ENCODE results near the gene HOXA6.

HOXA6 gene

DNA sequence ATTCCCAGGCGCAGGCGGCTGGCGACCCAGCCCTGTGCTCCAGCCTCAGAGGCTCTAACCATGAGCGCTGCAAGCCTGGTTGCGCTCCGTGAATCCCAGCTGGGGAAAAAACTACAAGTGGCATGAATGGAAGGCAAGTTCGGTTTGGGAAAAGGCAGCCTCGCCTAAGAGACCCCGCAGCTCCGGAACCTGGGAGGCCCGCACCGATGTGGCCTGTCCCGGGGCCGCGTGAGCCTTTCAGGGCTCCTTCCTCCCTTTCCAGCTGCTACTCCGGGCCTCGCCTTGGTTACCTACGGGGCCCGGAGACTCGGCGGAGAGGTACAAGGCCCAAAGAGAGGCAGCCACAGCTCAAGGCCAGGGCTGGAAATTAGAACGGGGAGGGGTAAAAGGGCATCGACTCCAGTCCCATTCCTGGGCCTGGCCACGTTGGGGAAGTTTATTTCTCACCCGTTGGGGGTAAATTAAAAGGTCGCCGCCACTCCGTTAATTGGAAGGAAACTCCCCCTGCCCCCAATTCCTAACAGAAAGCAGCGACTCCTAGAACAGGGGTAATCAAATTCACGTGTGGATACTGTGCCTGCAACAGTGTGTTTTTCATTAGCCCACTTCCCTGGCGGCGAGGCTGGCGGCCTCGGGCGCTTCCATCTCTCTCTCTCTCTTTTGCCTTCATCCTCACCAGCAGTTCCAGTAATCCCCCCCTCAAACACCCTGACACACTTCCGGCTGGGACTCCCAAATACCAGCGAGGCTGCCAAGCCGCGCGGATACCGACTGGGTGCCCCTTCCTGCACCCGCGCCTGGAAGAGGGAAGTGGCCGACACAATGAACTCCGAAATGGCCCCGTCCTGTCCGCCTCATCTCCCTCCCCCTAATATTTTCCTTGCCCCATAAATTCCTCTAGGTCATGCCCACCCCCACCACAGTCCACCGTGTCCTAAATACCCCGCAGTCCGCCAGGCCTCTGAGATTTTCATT, 19.2 kb upstream of the HOXA6 start:
- Histone ChIP-seq H3K4me1 (ENCODE audit: insufficient read depth, low read length) (peaks cover 3% of the 10 kb centered on the region), H3K4me3 (ENCODE audit: low read length) (no peak overlapping the region), H3K27me3 (ENCODE audit: insufficient read depth, low read length) (peaks cover 99% of the 10 kb centered on the region), H3K36me3 (ENCODE audit: insufficient read depth, low read length) (no peaks in the 10 kb centered on the region), H2AFZ (ENCODE audit: low read depth, low read length) (no peak overlapping the region), H3K9me3 (ENCODE audit: low read length) (no peaks in the 10 kb centered on the region)

GRCh38 chr7:27165996-27166530, 18.5 kb upstream of the HOXA6 start:
- Histone ChIP-seq H3K9me3 (ENCODE audit: low read length) (no peaks in the 10 kb centered on the region), H3K36me3 (ENCODE audit: insufficient read depth, low read length) (no peaks in the 10 kb centered on the region), H3K4me1 (ENCODE audit: insufficient read depth, low read length) (peaks cover 5% of the 10 kb centered on the region), H3K4me3 (ENCODE audit: low read length) (no peak overlapping the region), H3K27me3 (ENCODE audit: insufficient read depth, low read length) (peaks cover 96% of the 10 kb centered on the region), H2AFZ (ENCODE audit: low read depth, low read length) (no peak overlapping the region)

- Histone ChIP-seq H3K4me1 (ENCODE audit: insufficient read depth, low read length) (peaks cover 6% of the 10 kb centered on the region), H3K9me3 (ENCODE audit: low read length) (no peaks in the 10 kb centered on the region), H2AFZ (ENCODE audit: low read depth, low read length) (no peak within 1 kb of the TSS), H3K27me3 (ENCODE audit: insufficient read depth, low read length) (peaks cover 93% of the 10 kb centered on the region), H3K36me3 (ENCODE audit: insufficient read depth, low read length) (no peaks in the 10 kb centered on the region), H3K4me3 (ENCODE audit: low read length) (no peak within 1 kb of the TSS)
Measured at GRCh38 chr7:27165089-27165995, 17.8 kb upstream of the HOXA6 start, which contains the start of gene HOXA9. HOXA9 (minus strand) TSS chr7:27165537; CDS start chr7:27165457, 80 bp downstream.

DNA sequence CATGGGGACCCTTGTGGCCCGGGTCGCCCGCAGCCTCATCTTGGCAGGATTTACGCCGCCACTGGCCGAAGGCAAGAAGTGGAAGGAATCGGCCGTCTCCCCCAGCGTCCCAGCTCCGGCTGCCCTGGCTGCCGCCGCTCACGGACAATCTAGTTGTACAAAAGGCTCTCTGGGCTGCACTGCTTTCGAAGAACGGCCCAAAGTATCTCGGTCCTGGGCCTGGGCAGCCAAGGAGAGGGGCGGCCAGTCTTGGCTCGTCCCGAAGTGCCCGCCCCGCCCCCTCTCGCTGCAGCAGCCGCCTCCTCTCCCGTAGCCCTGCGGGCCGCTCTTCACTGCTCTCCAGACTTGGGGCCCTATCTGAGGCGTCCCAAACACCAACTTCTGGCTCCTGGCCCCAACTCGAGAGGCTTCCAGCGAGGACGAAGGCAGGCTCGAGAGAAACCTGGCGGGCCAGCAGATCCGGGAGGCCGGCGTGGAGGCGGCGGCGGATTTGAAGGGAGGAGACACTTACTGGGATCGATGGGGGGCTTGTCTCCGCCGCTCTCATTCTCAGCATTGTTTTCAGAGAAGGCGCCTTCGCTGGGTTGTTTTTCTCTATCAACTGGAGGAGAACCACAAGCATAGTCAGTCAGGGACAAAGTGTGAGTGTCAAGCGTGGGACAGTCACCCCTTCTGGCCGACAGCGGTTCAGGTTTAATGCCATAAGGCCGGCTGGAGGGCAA, 17.0 kb upstream of the HOXA6 start:
- Histone ChIP-seq H2AFZ (ENCODE audit: low read depth, low read length) (no peak overlapping the region), H3K36me3 (ENCODE audit: insufficient read depth, low read length) (no peaks in the 10 kb centered on the region), H3K9me3 (ENCODE audit: low read length) (no peaks in the 10 kb centered on the region), H3K4me3 (ENCODE audit: low read length) (no peak overlapping the region), H3K27me3 (ENCODE audit: insufficient read depth, low read length) (peaks cover 93% of the 10 kb centered on the region), H3K4me1 (ENCODE audit: insufficient read depth, low read length) (peaks cover 3% of the 10 kb centered on the region)

DNA sequence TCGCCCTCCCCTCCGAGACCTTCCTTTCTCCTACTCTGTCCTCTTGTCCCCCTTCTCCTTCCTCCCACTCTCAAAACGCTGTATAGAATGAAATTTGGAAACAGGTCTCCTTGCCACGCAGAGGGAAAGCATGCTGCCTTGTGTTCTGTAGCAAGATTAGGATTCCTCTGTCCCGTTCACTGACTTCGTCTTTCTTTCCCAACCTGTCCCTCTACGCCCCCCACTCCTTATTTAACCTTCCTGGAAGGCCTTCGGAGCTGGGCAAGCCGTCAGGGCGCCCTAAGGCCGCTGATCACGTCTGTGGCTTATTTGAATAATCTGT, 16.4 kb upstream of the HOXA6 start:
- Histone ChIP-seq H3K27me3 (ENCODE audit: insufficient read depth, low read length) (peaks cover 93% of the 10 kb centered on the region), H2AFZ (ENCODE audit: low read depth, low read length) (no peak overlapping the region), H3K36me3 (ENCODE audit: insufficient read depth, low read length) (no peaks in the 10 kb centered on the region), H3K4me1 (ENCODE audit: insufficient read depth, low read length) (peaks cover 3% of the 10 kb centered on the region), H3K4me3 (ENCODE audit: low read length) (no peak overlapping the region), H3K9me3 (ENCODE audit: low read length) (peaks cover 4% of the 10 kb centered on the region)

DNA sequence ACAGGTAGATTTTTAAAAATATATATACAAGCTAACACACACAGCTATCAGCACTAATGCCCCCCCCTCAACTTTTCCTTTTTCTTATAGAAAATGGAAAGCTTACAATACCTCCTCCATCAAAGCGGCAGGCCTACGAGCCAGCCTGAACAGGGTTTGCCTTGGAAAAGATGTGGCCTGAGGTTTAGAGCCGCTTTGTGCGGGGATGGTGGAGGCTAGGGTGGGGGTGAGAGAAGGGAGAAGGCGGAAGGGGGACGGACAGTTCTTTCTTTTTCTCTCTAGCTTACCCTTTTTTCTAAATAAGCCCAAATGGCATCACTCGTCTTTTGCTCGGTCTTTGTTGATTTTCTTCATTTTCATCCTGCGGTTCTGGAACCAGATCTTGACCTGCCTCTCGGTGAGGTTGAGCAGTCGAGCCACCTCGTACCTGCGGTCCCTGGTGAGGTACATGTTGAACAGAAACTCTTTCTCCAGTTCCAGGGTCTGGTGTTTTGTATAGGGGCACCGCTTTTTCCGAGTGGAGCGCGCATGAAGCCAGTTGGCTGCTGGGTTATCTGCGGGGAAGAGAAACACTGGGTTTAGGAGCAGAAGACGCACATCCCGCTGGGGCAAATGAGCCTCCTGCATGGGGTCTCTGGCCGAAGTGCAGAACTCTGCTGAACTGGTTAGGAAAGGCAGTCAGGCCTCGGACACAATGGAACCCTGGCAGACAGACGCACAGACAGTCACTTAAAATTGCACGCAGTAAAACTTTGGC, 15.9 kb upstream of the HOXA6 start:
- Histone ChIP-seq H3K4me3 (ENCODE audit: low read length) (no peak overlapping the region), H3K27me3 (ENCODE audit: insufficient read depth, low read length) (peaks cover 93% of the 10 kb centered on the region), H3K9me3 (ENCODE audit: low read length) (peaks cover 8% of the 10 kb centered on the region), H2AFZ (ENCODE audit: low read depth, low read length) (no peak overlapping the region), H3K4me1 (ENCODE audit: insufficient read depth, low read length) (peaks cover 3% of the 10 kb centered on the region), H3K36me3 (ENCODE audit: insufficient read depth, low read length) (no peaks in the 10 kb centered on the region)

DNA sequence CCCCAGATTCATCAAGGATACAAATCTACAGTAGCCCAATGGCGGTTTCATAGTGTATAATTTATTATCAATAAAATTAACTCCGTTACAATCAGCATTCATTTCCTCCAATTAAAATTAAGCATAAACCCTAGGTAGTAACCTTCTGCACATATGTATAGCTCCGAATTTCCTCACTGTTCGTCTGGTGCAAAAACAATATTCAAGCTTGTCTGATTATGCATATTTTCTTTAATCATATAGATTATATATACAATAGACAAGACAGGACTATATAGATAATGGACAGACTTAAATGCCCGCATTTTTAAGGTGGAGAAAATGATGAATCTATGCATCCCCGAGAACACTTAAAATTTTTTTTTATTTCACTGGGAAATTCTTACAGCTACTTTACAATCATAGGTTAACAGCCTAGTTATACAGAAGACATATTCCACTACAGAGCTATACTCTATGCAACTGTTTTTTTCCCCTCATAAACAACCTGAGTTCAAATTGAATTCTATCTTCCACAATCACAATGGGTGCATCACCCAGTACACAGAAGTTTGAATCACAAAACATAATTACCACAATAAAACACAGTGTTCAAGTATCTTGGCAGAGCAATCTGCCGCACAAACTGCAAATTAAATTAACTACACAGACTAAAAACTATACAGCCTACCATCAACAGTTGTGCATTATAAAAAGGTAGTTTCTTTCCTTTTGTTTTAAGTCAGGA, 15.2 kb upstream of the HOXA6 start:
- Histone ChIP-seq H3K27me3 (ENCODE audit: insufficient read depth, low read length) (peaks cover 93% of the 10 kb centered on the region), H3K36me3 (ENCODE audit: insufficient read depth, low read length) (no peaks in the 10 kb centered on the region), H3K9me3 (ENCODE audit: low read length) (peaks cover 10% of the 10 kb centered on the region), H3K4me3 (ENCODE audit: low read length) (no peak overlapping the region), H2AFZ (ENCODE audit: low read depth, low read length) (no peak overlapping the region), H3K4me1 (ENCODE audit: insufficient read depth, low read length) (peaks cover 3% of the 10 kb centered on the region)

DNA sequence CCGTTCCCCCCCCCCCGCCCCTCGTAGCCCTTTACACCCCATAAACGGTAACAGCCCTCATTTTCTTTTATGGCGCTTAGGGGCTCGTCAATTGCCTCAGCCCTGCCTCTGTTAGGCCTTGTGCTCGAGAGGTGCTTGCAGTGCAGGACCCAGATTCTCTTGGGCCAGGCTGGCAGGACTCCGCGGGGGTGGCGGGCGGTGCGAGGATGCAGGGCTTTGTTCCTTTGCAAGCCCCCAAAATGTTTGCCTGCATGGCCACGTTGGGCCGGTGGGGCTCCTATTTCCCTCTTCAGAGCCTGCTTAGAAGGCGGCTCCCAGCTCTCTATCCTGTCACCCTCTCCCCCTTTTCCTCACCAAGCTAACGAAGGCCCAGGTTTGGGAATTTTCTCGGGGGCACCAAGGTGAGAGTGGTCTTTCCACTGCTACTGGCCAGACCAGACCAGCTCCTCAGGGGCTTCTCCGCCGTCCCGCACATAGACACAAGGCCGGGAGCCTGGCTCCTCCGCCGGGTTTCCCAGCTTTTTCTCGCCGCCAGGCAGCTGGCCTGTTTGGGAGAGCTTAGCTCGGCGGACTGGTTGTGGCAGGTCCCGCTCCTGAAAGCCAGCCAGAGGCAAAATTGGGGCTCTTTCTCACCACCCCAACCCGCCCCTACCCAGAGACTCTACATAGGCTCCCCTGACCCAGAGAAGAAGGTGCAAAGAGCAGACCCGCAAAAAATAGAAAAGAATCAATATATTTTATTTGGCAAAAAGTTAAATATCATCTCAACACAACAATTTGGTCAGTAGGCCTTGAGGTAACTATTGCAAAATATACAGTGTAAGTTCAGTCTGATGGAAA, 14.4 kb upstream of the HOXA6 start:
- Histone ChIP-seq H3K9me3 (ENCODE audit: low read length) (peaks cover 10% of the 10 kb centered on the region), H3K4me1 (ENCODE audit: insufficient read depth, low read length) (peaks cover 3% of the 10 kb centered on the region), H3K4me3 (ENCODE audit: low read length) (no peak overlapping the region), H3K27me3 (ENCODE audit: insufficient read depth, low read length) (peaks cover 93% of the 10 kb centered on the region), H2AFZ (ENCODE audit: low read depth, low read length) (no peak overlapping the region), H3K36me3 (ENCODE audit: insufficient read depth, low read length) (no peaks in the 10 kb centered on the region)

DNA sequence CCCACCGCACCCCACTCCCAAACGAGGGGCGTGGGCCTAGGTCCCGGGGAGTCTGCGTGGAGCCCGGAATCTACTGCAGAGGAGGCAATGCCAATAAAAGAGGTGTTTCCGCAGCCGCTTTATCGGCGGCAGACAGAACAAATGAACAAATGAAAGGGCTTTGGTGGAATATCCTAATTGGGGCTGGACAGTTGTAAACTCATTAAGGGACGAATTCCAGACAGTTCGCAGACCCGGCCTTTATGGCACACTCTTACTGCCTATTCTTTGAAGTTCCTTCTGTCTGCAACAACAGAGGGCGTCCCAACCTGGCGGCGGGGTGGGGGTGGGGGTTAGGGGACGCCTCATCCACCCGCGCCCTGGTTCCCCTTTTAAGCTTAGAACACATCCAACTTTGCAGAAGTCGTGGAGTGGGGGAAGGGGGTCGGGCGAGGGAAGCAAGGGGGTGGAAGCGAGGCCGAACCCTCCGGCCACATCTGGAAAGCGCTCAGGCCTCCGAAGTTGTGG, 13.7 kb upstream of the HOXA6 start:
- Histone ChIP-seq H3K4me1 (ENCODE audit: insufficient read depth, low read length) (peaks cover 3% of the 10 kb centered on the region), H3K9me3 (ENCODE audit: low read length) (peaks cover 10% of the 10 kb centered on the region), H3K36me3 (ENCODE audit: insufficient read depth, low read length) (no peaks in the 10 kb centered on the region), H3K27me3 (ENCODE audit: insufficient read depth, low read length) (peaks cover 92% of the 10 kb centered on the region), H2AFZ (ENCODE audit: low read depth, low read length) (peak overlapping the region; percentile 94), H3K4me3 (ENCODE audit: low read length) (peak overlapping the region; percentile 67)

DNA sequence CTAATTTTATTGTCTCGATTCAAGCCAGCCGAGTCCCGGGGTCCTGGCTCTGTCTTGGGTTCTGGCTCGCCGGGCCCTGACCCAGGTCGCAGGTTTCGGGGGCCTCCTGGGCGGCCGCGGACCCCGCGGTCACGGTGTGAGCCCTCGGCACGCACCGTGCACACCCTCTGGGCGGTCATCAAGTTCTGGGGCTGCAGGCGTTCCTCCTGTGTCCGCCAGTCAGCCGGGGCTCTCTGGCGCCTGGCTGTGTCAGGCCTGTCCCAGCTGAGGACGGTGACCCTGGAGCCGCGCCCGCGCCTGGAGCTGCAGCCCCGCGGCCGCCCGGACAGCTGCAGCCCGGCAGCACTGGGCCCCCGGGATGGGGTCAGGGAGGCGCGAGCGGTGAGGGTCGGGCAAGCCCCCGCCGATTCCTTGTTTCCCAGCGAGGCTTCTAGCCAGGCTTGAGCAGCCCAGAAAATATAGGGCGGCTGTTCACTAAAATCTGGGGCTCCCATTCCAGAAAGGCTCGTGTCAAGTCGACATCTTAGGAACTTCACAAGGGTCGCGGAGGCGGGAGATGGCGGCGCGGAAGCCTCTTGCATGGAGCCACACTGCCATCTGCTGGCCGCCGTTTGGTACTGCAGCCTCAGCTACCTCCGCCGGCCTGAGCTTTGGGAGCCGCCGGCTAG, 13.1 kb upstream of the HOXA6 start:
- peaks cover 6% of the 10 kb centered on the region for H3K4me1 ChIP-seq (ENCODE audit: insufficient read depth, low read length)
- peaks cover 10% of the 10 kb centered on the region for H3K9me3 ChIP-seq (ENCODE audit: low read length)
- H3K27me3 ChIP-seq (ENCODE audit: insufficient read depth, low read length) = peaks cover 92% of the 10 kb centered on the region

More for the DNA sequence above, 13.1 kb upstream of the HOXA6 start:
- Histone ChIP-seq H3K4me3 (ENCODE audit: low read length) (peak overlapping the region; percentile 67), H3K36me3 (ENCODE audit: insufficient read depth, low read length) (no peaks in the 10 kb centered on the region), H2AFZ (ENCODE audit: low read depth, low read length) (peak overlapping the region; percentile 94)

Measured in neuron (in vitro differentiated cells).